ENCODE data around the gene JUNB. TPM values are rescaled to one million over a fixed set of nuclear protein-coding genes. Genes with fewer than 3 reads are reported as not detected.
"Not testable (repeated sequence)": the region's sequence is repeated elsewhere in the genome, so short reads cannot be mapped to it uniquely, and the experiment has no call there.

JUNB gene
- polyA plus RNA-seq, 2 of the 4 experiments (the other 2 are of a cell fraction), result 55.6 to 94.7 TPM

DNA sequence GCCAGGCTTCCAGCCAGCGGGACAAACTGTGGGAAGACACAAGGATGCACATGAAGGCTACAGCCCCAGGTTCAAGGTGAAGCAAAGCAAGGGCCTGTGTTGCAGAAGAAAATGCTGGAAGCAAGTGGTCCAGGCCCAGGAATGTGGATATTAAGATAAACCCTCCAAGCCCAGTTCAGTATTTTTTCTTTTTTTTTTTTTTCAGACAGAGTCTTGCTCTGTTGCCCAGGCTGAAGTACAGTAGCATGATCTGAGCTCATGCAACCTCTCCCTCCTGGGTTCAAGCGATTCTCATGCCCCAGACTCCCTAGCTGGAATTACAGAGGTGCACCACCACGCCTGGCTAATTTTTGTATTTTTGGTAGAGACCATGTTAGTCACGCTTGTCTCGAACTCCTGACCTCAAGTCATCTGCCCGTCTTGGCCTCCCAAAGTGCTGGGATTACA, 5.9 kb downstream of the JUNB start:
- TF ChIP-seq FOSB (CRISPR knock-in tag; IDR thresholded peaks at IDR 0.05), result no peak
- Histone ChIP-seq H3K4me3 (no peak overlapping the region), H3K9me3 (no peaks in the 10 kb centered on the region), H3K4me2 (no peak overlapping the region), H3K4me1 (peaks cover 21% of the 10 kb centered on the region), H3K27ac (no peak overlapping the region; a peak in 1 of 6 replicates)
- ATAC-seq (no peak), DNase-seq (ENCODE audit: low read depth in 1 of 2, low spot score in 1 of 2) (no peak), FAIRE-seq (no peak)
- 67% methylated on average over 6 of the region's 6 CpGs for WGBS (ENCODE audit: missing lambda C conversion rate)
- ChIA-PET POLR2A (interaction anchor here (0.8 kb wide), 1 partner anchor 31 kb away, joined by 3 read pairs; no protein-coding TSS in a partner anchor), CTCF (interaction anchor here (0.6 to 17.4 kb wide), 21 partner anchors 8 to 89 kb away, joined by 3 to 901 read pairs (median 10); partner anchors contain the start of genes BEST2, GET3, HOOK2 and MAST1)

DNA sequence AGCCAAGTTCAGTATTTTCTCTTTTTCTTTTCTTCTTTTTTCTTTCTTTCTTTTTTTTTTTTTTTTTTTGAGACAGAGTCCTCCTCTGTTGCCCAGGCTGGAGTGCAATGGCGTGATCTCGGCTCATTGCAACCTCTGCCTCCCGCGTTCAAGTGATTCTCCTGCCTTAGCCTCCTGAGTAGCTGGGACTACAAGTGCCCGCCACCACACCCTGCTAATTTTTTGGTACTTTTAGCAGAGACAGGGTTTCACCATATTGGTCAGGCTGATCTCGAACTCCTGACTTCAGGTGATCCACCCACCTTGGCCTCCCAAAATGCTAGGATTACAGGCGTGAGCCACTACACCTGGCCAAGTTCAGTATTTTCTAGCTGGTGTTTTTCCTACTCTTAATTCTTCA, 6.3 kb downstream of the JUNB start:
- ChIA-PET POLR2A (interaction anchor here (0.8 kb wide), 1 partner anchor 31 kb away, joined by 3 read pairs; no protein-coding TSS in a partner anchor), CTCF (interaction anchor here (0.6 to 17.4 kb wide), 13 partner anchors 8 to 89 kb away, joined by 3 to 901 read pairs (median 10); partner anchors contain the start of genes BEST2, HOOK2, MAST1 and RNASEH2A)
- FAIRE-seq, result not testable (repeated sequence)

DNA sequence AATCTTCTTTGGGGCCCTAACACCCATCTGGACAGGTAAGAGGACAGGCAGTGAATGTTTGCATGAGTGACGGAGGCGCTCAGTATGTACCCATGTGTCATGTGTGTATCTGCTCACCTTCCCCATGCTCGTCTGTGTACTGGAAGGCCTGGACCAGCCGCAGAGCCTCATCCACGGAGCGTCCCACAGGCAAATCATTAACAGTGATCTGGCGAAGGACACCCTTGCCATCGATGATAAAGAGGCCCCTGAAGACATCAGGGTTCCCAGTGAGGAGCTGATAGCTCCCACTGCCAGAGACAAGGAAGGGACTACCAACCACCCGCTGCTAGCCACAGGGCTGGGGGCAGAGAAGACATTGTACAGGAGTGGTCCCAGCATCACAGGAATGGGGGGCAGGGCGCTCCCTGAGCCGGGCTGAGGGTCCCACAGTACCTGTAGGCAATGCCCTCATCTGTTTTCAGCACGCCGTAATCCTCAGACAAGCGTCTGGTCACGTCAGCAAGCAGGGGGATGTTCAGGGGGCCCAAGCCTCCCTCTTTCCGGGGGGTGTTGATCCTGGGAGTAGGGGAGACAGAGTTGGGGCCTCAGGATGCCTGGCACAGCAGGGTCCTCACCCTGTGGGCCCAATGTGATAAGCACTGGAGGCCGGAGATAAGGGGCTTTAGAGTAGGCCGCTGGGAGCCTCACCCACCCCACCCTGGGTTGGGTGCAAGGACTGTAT, 8.6 kb downstream of the JUNB start:
- no peak overlapping the region for H3K4me2 ChIP-seq
- no peak for FAIRE-seq

More for the DNA sequence above, 6.3 kb downstream of the JUNB start:
- DNase-seq (ENCODE audit: low read depth in 1 of 2, low spot score in 1 of 2); H3K9me3 ChIP-seq; H3K4me2 ChIP-seq; H3K27ac ChIP-seq; ATAC-seq; H3K4me3 ChIP-seq: not testable (repeated sequence)
- 81% methylated on average over 7 of the region's 7 CpGs for WGBS (ENCODE audit: missing lambda C conversion rate)
- H3K4me1 ChIP-seq, result peaks cover 21% of the 10 kb centered on the region

More for the DNA sequence above, 8.6 kb downstream of the JUNB start:
- DNase-seq (ENCODE audit: low read depth in 1 of 2, low spot score in 1 of 2) (no peak), ATAC-seq (no peak)
- TF ChIP-seq CEBPB (IDR thresholded peaks at IDR 0.05) (no peak), RAD21 (conservative IDR thresholded peaks at IDR 0.05 in 1 of 2, IDR thresholded peaks at IDR 0.05 in 1 of 2) (no peak), HOXB13 (CRISPR knock-in tag; IDR thresholded peaks at IDR 0.05; ENCODE audit: low read depth) (no peak), TP53 (CRISPR knock-in tag; IDR thresholded peaks at IDR 0.05) (no peak), JUN (IDR thresholded peaks at IDR 0.05) (no peak), NPAS2 (CRISPR knock-in tag; IDR thresholded peaks at IDR 0.05; ENCODE audit: borderline replicate concordance) (no peak), RARB (CRISPR knock-in tag; IDR thresholded peaks at IDR 0.05) (no peak), ESRRA (IDR thresholded peaks at IDR 0.05; ENCODE audit: borderline replicate concordance, low read length) (no peak), NFE2L2 (conservative IDR thresholded peaks at IDR 0.05; ENCODE audit: low read length) (no peak), CBX2 (IDR thresholded peaks at IDR 0.05; ENCODE audit: borderline replicate concordance, low read depth) (no peak), HEYL (CRISPR knock-in tag; IDR thresholded peaks at IDR 0.05) (no peak), NR3C1 (IDR thresholded peaks at IDR 0.05) (no peak), KDM1A (IDR thresholded peaks at IDR 0.05; ENCODE audit: low read depth) (no peak), RFX5 (IDR thresholded peaks at IDR 0.05) (no peak), PHF8 (IDR thresholded peaks at IDR 0.05; ENCODE audit: borderline replicate concordance, low read depth) (no peak)
- TF ChIP-seq, protein P1, sequence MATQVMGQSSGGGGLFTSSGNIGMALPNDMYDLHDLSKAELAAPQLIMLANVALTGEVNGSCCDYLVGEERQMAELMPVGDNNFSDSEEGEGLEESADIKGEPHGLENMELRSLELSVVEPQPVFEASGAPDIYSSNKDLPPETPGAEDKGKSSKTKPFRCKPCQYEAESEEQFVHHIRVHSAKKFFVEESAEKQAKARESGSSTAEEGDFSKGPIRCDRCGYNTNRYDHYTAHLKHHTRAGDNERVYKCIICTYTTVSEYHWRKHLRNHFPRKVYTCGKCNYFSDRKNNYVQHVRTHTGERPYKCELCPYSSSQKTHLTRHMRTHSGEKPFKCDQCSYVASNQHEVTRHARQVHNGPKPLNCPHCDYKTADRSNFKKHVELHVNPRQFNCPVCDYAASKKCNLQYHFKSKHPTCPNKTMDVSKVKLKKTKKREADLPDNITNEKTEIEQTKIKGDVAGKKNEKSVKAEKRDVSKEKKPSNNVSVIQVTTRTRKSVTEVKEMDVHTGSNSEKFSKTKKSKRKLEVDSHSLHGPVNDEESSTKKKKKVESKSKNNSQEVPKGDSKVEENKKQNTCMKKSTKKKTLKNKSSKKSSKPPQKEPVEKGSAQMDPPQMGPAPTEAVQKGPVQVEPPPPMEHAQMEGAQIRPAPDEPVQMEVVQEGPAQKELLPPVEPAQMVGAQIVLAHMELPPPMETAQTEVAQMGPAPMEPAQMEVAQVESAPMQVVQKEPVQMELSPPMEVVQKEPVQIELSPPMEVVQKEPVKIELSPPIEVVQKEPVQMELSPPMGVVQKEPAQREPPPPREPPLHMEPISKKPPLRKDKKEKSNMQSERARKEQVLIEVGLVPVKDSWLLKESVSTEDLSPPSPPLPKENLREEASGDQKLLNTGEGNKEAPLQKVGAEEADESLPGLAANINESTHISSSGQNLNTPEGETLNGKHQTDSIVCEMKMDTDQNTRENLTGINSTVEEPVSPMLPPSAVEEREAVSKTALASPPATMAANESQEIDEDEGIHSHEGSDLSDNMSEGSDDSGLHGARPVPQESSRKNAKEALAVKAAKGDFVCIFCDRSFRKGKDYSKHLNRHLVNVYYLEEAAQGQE (IDR thresholded peaks at IDR 0.05), result no peak
- TF ChIP-seq, protein P2, sequence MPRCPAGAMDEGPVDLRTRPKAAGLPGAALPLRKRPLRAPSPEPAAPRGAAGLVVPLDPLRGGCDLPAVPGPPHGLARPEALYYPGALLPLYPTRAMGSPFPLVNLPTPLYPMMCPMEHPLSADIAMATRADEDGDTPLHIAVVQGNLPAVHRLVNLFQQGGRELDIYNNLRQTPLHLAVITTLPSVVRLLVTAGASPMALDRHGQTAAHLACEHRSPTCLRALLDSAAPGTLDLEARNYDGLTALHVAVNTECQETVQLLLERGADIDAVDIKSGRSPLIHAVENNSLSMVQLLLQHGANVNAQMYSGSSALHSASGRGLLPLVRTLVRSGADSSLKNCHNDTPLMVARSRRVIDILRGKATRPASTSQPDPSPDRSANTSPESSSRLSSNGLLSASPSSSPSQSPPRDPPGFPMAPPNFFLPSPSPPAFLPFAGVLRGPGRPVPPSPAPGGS (IDR thresholded peaks at IDR 0.05), result no peak
- TF ChIP-seq, protein P3, sequence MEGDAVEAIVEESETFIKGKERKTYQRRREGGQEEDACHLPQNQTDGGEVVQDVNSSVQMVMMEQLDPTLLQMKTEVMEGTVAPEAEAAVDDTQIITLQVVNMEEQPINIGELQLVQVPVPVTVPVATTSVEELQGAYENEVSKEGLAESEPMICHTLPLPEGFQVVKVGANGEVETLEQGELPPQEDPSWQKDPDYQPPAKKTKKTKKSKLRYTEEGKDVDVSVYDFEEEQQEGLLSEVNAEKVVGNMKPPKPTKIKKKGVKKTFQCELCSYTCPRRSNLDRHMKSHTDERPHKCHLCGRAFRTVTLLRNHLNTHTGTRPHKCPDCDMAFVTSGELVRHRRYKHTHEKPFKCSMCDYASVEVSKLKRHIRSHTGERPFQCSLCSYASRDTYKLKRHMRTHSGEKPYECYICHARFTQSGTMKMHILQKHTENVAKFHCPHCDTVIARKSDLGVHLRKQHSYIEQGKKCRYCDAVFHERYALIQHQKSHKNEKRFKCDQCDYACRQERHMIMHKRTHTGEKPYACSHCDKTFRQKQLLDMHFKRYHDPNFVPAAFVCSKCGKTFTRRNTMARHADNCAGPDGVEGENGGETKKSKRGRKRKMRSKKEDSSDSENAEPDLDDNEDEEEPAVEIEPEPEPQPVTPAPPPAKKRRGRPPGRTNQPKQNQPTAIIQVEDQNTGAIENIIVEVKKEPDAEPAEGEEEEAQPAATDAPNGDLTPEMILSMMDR (IDR thresholded peaks at IDR 0.05), result no peak
- 74% methylated on average over 12 of the region's 18 CpGs for WGBS (ENCODE audit: missing lambda C conversion rate)
- Histone ChIP-seq H3K9me3 (no peaks in the 10 kb centered on the region), H3K27ac (no peak overlapping the region), H3K4me1 (peaks cover 12% of the 10 kb centered on the region), H3K4me3 (no peak overlapping the region)
- CTCF ChIA-PET, result interaction anchor here (1.3 to 17.4 kb wide), 3 partner anchors 33 to 122 kb away, joined by 3 to 901 read pairs (median 44); partner anchors contain the start of gene HOOK2
- POLR2A ChIA-PET, result no interaction called here

All from A549 (cell line).